NCI-H128 (cell line): ENCODE results near the gene CFAP97D2.
"Not testable (repeated sequence)": the region's sequence is repeated elsewhere in the genome, so short reads cannot be mapped to it uniquely, and the experiment has no call there.

Experiments used
- DNase-seq: peaks from one replicate; lab custom pipeline; 2025; ENCODE audit not compliant: unreplicated experiment; lab: John Stamatoyannopoulos, UW

Gene CFAP97D2

GRCh38 chr13:114230575-114230974, 51.5 kb downstream of the CFAP97D2 start:
- no peak for DNase-seq

- no peak for DNase-seq
Observed at GRCh38 chr13:114231886-114232285, 52.8 kb downstream of the CFAP97D2 start.

DNA sequence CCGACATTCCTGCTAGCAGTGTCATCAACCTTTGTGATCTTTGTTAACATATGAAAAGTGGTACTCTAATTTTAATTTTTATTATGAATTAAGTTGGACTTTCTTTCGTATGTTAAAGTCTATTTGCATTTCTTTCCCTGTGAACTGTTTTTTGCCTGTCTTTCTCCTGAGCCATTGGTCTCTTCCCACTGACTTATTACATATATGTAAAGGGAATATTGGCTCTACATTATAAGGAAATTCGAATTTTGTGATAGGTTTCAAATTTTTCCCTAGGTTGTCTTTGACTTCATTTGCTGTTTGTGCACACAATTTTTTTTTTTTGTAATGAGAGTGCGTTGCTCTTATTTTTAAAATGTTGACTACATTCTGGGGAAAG, 55.2 kb downstream of the CFAP97D2 start:
- DNase-seq: no peak

DNA sequence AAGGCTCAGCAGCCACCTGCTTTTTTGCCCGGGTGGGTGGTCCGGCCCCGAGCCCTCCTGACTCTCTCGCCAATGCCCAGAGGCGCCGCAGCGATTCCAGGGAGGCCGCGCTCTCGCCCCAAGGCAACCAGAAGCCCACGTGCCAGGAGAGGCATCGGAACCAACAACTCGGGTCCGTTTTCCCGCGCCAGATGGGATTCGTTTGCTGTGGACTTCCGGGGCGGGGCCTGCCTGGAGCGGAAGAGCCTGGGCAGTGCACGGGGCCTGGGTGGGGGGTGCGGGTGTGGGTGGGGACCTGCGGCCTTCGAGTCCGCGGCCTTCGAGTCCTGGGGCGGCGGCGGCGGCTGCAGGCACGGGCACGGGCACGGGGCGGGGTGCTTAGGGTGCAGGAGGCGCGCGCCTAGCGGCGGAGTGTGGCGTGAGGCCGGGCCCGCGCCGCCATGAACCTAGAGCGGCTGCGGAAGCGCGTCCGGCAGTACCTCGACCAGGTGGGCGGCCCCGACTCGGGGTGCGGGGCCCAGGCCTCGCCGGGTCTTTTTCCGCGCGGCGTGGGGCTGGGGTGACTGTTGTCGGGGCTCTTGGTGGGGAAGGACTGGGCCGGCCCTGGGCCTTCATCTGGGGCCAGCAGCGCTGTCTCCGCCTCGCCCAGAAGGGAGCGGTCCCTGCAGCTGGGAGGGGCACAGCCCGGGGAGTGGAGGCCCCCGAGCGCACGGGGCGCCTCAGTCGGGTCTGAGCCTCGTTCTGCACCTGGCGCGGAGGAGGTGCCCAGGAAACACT, 55.8 kb downstream of the CFAP97D2 start, which contains the start of gene CDC16:
Gene CDC16 (plus strand): TSS at position 253 of the 777 bp plus-strand sequence. CDS start 188 bp downstream, at position 441.
- peak; percentile 68 for DNase-seq

DNA sequence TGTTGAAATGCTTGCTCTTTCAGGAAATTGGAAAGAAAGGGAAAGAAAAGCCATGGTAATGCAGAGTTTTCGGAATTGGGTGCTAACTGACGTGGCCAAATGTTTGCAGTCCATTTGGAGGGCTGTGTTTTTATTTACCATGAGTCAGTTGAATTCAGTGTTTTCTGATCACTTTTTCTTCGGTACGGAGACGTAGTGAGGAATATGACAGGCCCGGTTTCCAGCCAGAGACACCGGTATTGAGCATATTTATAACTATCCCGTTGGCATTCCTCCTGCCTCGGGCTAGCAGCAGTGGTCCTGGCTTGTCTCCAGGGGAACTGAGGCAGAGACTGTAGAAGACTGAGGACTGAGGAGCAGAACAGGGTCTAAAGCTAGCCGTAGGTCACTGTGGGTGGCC, 56.6 kb downstream of the CFAP97D2 start:
- no peak for DNase-seq

DNA sequence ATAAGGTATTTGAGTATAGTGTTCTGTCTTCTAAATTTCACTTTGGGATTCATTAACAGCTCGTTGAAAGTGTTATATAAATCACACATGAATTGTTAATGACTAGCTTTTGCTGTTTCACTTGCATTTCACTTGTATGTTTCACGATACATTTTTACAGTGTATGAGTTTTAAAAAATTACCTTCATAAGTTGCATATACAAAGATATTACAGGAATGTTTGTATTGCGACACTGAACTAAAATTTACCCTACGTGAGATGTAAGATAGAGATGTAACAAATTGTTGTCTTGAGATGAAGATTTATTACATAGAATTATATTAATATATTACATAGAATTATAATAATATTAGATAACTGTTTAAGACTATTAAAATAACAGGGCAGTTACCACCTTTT, 57.2 kb downstream of the CFAP97D2 start:
- DNase-seq: no peak

GRCh38 chr13:114237415-114238112, 58.5 kb downstream of the CFAP97D2 start:
- no peak for DNase-seq

GRCh38 chr13:114241918-114242317, 62.9 kb downstream of the CFAP97D2 start:
- DNase-seq: no peak

DNA sequence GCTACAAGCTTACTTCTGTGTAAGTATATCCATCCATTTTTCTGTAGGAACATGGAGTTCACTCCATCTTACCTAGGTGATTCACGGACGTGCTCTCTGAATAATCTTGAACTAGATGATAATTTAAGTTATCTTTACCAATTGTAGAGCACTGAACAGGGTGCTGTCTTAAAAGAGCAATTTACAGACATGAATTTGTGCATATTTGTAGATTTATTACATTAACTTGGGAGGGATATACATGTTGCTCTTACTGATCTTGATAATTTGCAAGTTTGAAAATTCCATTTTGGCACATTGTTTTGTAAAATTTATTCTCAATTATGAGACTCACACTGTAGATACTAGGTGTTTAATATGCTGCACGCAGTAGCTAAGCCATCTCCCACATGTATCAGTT, 64.9 kb downstream of the CFAP97D2 start:
- no peak for DNase-seq

DNA sequence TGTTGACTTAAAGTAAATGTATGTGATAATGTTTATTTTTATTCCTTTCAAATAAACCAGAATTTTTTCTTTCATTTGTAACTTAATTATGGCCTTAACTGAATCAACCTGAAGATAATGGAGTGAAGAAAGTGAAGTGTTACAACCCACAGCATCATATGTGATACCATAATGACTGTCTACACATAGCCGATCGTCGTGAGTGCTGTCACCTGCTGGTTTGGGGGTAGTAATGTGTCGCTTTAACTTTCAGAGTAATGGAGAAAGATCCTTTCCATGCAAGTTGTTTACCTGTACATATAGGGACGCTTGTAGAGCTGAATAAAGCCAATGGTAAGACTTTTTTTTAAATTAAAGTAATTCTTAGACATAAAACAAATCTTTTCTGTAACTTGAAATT, 65.6 kb downstream of the CFAP97D2 start:
- no peak for DNase-seq

DNA sequence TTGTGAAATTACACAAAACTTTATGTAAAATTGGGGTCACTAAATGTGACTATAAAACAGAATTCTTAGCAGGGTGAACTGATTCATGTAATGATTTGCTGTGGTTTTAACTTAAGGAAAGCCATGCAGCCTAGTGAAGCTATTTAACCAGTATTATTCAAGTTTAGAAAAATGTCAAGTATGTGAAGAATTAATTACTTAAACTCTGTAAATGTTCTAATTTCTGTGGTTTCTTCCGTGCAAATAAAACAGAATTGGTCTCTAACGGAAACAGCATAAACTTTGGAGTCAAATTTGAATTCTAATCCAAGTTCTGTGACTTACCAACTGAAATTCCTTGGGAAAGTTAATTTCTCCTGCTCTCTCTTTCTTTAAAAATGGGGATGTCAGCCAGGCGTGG, 69.0 kb downstream of the CFAP97D2 start:
- no peak for DNase-seq

- DNase-seq: no peak
Observed at GRCh38 chr13:114249077-114249476, 70.0 kb downstream of the CFAP97D2 start.

GRCh38 chr13:114251639-114252440, 72.8 kb downstream of the CFAP97D2 start:
- not testable (repeated sequence) for DNase-seq

DNA sequence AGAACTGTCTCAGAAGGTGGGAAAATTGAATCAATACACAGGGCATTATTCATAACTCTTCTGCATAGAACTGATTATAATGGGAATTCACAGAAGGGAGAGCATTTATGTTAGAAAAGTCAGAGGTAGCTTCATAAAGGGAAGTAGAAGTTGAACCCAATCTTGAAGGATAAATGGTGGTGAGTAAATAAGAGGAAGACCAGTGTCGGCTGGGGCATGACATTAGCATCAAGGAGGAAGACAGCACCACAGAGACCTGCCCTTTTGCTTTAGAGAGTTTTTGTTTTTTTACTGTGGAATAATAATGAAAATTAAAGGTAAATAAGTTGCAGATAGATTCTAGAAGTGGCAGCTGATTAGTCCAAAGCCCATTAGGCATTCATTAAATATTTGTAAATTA, 77.5 kb downstream of the CFAP97D2 start:
- no peak for DNase-seq

GRCh38 chr13:114257014-114257413, 78.0 kb downstream of the CFAP97D2 start:
- no peak for DNase-seq

GRCh38 chr13:114258589-114258988, 79.5 kb downstream of the CFAP97D2 start:
- DNase-seq: no peak

GRCh38 chr13:114259374-114259773, 80.3 kb downstream of the CFAP97D2 start:
- peak; percentile 26 for DNase-seq

GRCh38 chr13:114259974-114260373, 80.9 kb downstream of the CFAP97D2 start:
- DNase-seq: peak; percentile 49

- DNase-seq: no peak
Observed at GRCh38 chr13:114260814-114261213, 81.8 kb downstream of the CFAP97D2 start.

GRCh38 chr13:114261328-114261965, 82.4 kb downstream of the CFAP97D2 start:
- no peak for DNase-seq

DNA sequence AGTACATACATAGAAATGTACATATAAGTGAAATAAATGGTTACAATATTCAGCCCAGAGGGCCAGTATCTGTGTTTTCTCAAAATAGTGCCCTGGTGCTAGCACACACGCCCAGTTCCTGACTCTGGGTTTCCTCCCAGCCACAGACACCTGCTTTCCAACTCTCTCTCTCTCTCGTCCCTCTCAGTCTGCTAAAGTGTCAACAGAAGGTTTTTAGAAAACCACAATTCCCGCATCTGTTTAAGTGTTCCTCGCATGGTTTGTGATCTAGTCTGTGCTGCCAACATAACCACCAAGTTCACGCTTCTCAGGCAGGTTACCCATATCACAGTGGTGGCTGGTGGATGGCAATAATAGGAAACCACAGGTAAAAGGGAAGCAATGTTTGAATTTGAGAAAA, 84.5 kb downstream of the CFAP97D2 start:
- DNase-seq: no peak
